ENCODE measurements around the gene FAM181B.
"Not testable (repeated sequence)": the region's sequence is repeated elsewhere in the genome, so short reads cannot be mapped to it uniquely, and the experiment has no call there.

The FAM181B gene

GRCh38 chr11:82698576-82699352, 34.9 kb downstream of the FAM181B start:
- no peak for TF ChIP-seq CTCF (IDR thresholded peaks at IDR 0.05; ENCODE audit: control insufficient read depth, insufficient read depth, low read depth, low read length, missing control alignments)
- DNase-seq (ENCODE audit: low read depth): no peak
- H3K4me3 ChIP-seq (ENCODE audit: control insufficient read depth, low read depth, low read length): no peak overlapping the region

DNA sequence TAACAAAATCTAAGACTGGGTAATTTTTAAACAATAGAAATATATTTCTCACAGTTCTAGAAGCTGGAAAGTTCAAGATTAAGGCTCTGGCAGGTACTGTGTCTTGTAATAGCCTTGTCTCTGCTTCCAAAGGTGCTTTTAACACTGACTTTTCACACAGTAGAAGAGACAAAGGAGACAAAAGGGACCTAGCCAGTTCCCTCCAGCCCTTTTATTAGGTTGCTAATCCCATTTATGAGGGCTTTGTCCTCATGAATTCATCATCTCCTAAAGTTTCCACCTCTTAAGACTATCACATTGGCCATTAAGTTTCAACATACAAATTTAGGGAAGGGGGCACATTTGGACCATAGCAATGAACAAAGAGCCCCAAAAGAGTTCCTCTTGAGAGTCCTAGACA, 40.7 kb downstream of the FAM181B start:
- DNase-seq (ENCODE audit: low read depth): no peak
- H3K4me3 ChIP-seq (ENCODE audit: control insufficient read depth, low read depth, low read length): no peak overlapping the region
- no peak for TF ChIP-seq CTCF (IDR thresholded peaks at IDR 0.05; ENCODE audit: control insufficient read depth, insufficient read depth, low read depth, low read length, missing control alignments)

DNA sequence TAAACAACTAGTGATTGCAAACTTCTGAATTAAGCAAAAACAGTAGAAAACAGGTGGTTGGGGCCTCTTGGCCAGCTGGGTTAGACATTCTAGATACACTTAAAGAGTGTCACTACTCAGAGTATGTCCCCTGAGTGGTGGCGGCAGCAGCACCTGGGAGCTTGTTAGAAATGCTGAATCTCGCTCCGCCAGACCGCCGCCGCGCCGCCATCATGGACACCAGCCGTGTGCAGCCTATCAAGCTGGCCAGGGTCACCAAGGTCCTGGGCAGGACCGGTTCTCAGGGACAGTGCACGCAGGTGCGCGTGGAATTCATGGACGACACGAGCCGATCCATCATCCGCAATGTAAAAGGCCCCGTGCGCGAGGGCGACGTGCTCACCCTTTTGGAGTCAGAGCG, 44.3 kb downstream of the FAM181B start:
- H3K4me3 ChIP-seq (ENCODE audit: control insufficient read depth, low read depth, low read length); DNase-seq (ENCODE audit: low read depth): not testable (repeated sequence)

- no peak for DNase-seq (ENCODE audit: low read depth)
- no peak for TF ChIP-seq CTCF (IDR thresholded peaks at IDR 0.05; ENCODE audit: control insufficient read depth, insufficient read depth, low read depth, low read length, missing control alignments)
- H3K4me3 ChIP-seq (ENCODE audit: control insufficient read depth, low read depth, low read length): no peak overlapping the region
Observed at GRCh38 chr11:82686211-82686610, 47.5 kb downstream of the FAM181B start.

DNA sequence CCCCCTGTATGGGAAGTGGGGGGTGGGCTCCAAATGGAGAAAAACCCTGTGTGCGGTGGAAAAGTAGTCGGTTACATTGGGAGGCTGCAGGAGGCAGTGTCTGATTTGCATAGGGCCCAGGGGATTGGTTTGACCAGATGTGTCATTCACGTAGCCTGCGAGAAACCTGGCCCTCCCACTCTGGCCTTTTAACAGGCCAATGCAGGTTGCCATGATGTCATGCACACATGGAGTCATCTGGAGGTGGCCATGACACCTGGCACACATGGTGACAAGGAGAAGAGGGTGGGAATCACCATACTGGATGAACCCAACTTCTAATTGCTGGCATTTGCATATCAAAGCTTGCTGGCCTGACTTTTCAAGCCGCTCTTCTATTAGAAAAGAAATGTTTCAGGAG, 50.6 kb downstream of the FAM181B start:
- no peak for DNase-seq (ENCODE audit: low read depth)
- no peak overlapping the region for H3K4me3 ChIP-seq (ENCODE audit: control insufficient read depth, low read depth, low read length)
- TF ChIP-seq CTCF (IDR thresholded peaks at IDR 0.05; ENCODE audit: control insufficient read depth, insufficient read depth, low read depth, low read length, missing control alignments): no peak

DNA sequence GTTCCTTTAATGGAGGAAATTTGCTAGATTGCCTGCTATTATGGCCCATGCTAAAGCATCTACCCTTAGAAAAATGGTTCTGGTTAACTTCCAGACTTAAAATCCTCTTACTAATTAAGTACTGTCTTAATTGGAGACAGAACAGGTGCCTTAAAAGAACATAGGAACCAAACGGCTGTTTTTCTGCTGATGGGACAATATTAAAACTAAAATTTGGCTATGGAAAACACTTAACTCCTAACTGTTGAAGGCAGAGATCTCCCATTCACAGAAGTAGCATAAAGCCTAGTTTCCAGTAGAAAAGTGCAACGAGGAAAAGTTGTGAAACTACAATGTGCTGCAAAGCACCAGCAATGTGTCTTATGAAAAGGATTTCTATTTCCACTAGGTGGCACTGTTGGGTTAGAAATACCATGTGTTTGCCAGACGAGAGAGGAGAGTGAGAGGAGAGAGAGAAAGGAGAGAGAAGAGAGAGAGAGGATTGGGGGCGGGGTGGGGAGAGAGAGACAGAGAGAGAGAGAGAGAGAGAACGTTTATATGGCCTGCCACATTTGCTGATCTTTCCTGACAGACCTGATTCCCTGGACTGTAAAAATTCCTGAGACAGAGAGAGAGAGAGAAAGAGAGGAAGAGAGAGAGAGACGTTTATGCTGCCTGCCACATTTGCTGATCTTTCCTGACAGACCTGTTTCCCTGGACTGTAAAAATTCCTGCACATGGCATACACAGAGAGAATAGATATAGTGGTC, 51.5 kb downstream of the FAM181B start:
- TF ChIP-seq CTCF (IDR thresholded peaks at IDR 0.05; ENCODE audit: control insufficient read depth, insufficient read depth, low read depth, low read length, missing control alignments): peak; percentile 66
- no peak overlapping the region for H3K4me3 ChIP-seq (ENCODE audit: control insufficient read depth, low read depth, low read length)
- peak; percentile 57 for DNase-seq (ENCODE audit: low read depth)

DNA sequence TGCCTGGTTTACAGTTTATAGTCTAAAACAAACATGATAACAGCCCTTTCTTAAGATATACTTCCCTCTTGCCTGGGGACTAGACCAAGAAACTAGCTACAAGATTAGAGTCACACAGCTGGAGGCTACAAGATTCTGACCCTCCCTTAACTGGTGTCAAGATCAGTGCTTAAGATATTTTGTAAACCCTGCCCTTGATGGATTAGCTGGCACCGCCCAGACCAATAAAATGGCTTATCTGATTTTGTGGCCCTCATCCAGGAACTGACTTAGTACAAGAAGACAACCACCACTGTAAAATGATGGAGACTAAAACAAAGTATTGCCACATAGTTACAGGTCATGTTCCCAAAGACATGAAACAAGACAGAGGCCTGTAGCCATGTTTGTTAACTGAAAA, 53.4 kb downstream of the FAM181B start:
- TF ChIP-seq CTCF (IDR thresholded peaks at IDR 0.05; ENCODE audit: control insufficient read depth, insufficient read depth, low read depth, low read length, missing control alignments): no peak
- DNase-seq (ENCODE audit: low read depth): peak; percentile 33

More for the DNA sequence above, 53.4 kb downstream of the FAM181B start:
- H3K4me3 ChIP-seq (ENCODE audit: control insufficient read depth, low read depth, low read length): no peak overlapping the region

Data from AG09309 (cell line).